Testis (tissue), 2 donors: Measurements from ENCODE around the gene TADA2A.

Experiments used
- CTCF ChIP-seq, 3 experiments: fragments of 450-650 bp in 2 of 3; fragments of 200-600 bp in 1 of 3; sonication (generic) in 1 of 3; IDR thresholded peaks; one replicate each; pipeline ENCODE4 v1.5.1; 2016 to 2019; ENCODE audit warnings: antibody characterized with exemption in 3 of 3, mild to moderate bottlenecking in 2 of 3, moderate library complexity in 1 of 3
- POLR2A ChIP-seq: fragments of 450-650 bp; IDR thresholded peaks from one replicate; pipeline ENCODE4 v1.6.1; 2017; ENCODE audit warnings: antibody characterized with exemption, mild to moderate bottlenecking, moderate library complexity

- peak in 2 of 3 experiments; percentile 24 to 30 for TF ChIP-seq CTCF (IDR thresholded peaks at IDR 0.05)
- TF ChIP-seq POLR2A: no peak
These were observed 100.0 kb downstream of the TADA2A start for GRCh38 chr17:37506678-37507077.
